Endothelial cell of umbilical vein (primary cell): ENCODE data around the gene PDE7B.

Experiments
- CTCF ChIP-seq, 2 donors: IDR thresholded peaks; 1 replicate in 1 of 2; 2 replicates in 1 of 2; pipeline ENCODE4 v1.5.1; 2011; ENCODE audit warnings: low read length in 2 of 2, mild to moderate bottlenecking in 2 of 2, moderate library complexity in 2 of 2, control low read depth in 1 of 2, inconsistent platforms in 1 of 2, low read depth in 1 of 2; ENCODE audit not compliant: insufficient read depth in 1 of 2; ENCODE audit errors: extremely low read depth in 1 of 2
- EZH2 ChIP-seq: IDR thresholded peaks from 2 replicates; pipeline ENCODE4 v1.6.1; 2012; ENCODE audit warnings: borderline replicate concordance, low read depth, mild to moderate bottlenecking, moderate library complexity, low read length, inconsistent platforms; ENCODE audit not compliant: severe bottlenecking
- FOS ChIP-seq: IDR thresholded peaks from 2 replicates; pipeline ENCODE4 v1.6.1; 2011; ENCODE audit warnings: mild to moderate bottlenecking, low read length, moderate library complexity, borderline replicate concordance; ENCODE audit not compliant: insufficient read depth
- GATA2 ChIP-seq: IDR thresholded peaks from 2 replicates; pipeline ENCODE4 v1.7.0; 2011; ENCODE audit warnings: low read depth, mild to moderate bottlenecking, moderate library complexity, mixed read lengths, low read length; ENCODE audit not compliant: insufficient read length, insufficient read depth
- JUN ChIP-seq: IDR thresholded peaks from 2 replicates; pipeline ENCODE4 v1.6.1; 2011; ENCODE audit warnings: borderline replicate concordance, low read depth; ENCODE audit not compliant: insufficient read length, insufficient read depth
- MAX ChIP-seq: IDR thresholded peaks from 2 replicates; pipeline ENCODE4 v1.6.1; 2011; ENCODE audit not compliant: insufficient read depth, insufficient read length
- MYC ChIP-seq: IDR thresholded peaks from one replicate; pipeline ENCODE4 v1.6.1; 2011; ENCODE audit warnings: mild to moderate bottlenecking, low read depth, low read length
- POLR2A ChIP-seq: IDR thresholded peaks from 2 replicates; pipeline ENCODE4 v1.6.1; 2012; ENCODE audit warnings: low read depth, mild to moderate bottlenecking, control low read depth, low read length
- POLR2AphosphoS5 ChIP-seq: IDR thresholded peaks from 2 replicates; pipeline ENCODE4 v1.6.1; 2012; ENCODE audit warnings: low read depth, mild to moderate bottlenecking, control low read depth, low read length, moderate library complexity; ENCODE audit not compliant: insufficient read depth

GRCh38 chr6:135983718-135984343 lies 132.3 kb downstream of the PDE7B start:
- no peak for TF ChIP-seq POLR2A
- no peak for TF ChIP-seq CTCF (IDR thresholded peaks at IDR 0.05; ENCODE audit: extremely low read depth in 1 of 2, insufficient read depth in 1 of 2, low read depth in 1 of 2, low read length in 2 of 2)
- TF ChIP-seq EZH2 = no peak
- no peak for TF ChIP-seq MYC
- no peak for TF ChIP-seq POLR2AphosphoS5
- TF ChIP-seq MAX = no peak
- TF ChIP-seq FOS = no peak
- TF ChIP-seq GATA2 = no peak
- TF ChIP-seq JUN = no peak
